IMR-90 (cell line): ENCODE data around the gene ADAM12. TPM values are rescaled to one million over a fixed set of nuclear protein-coding genes. Genes with fewer than 3 reads are reported as not detected.
A peak's percentile ranks its signal among the peaks of the same experiment; 100 is the strongest.

Source experiments
- ATAC-seq: fragments of 200-7000 bp; cut with Tn5 transposase; 2 replicates; pipeline ENCODE4 v1.9.1; 2020; ENCODE audit warnings: low read depth, mild to moderate bottlenecking, moderate library complexity
- BruUV-seq: library from RNA; stranded (reverse); fragments of 400-500 nt; replicated peaks from 2 replicates; lab custom pipeline; 2021; lab: Mats Ljungman, UMichigan
- CTCF ChIA-PET: fragments of 300-600 bp; formaldehyde crosslinking; extraction: SDS; loops from one replicate; lab custom pipeline; 2021; ENCODE audit warnings: antibody characterized with exemption; lab: Yijun Ruan, JAX
- POLR2A ChIA-PET: fragments of 300-600 bp; sonication (Branson Sonifier 250); formaldehyde crosslinking; loops from one replicate; lab custom pipeline; 2022; ENCODE audit warnings: antibody characterized with exemption; ENCODE audit not compliant: unreplicated experiment; lab: Charles Lee
- DNase-seq: peaks from one replicate; pipeline ENCODE4 v3.0.0; 2013
- H2AFZ ChIP-seq: replicated peaks from 2 replicates; pipeline ENCODE3; 2013; ENCODE audit warnings: low read length, mild to moderate bottlenecking; ENCODE audit not compliant: poor library complexity
- H2AK5ac ChIP-seq: 2 replicates; pipeline ENCODE4 v1.6.1; 2013; ENCODE audit warnings: low read depth, low read length, inconsistent platforms
- H2AK9ac ChIP-seq: replicated peaks from 2 replicates; pipeline ENCODE3; 2013; ENCODE audit warnings: mild to moderate bottlenecking, low read depth, low read length, moderate library complexity; ENCODE audit not compliant: poor library complexity
- H2BK120ac ChIP-seq: 2 replicates; pipeline ENCODE4 v1.6.1; 2013; ENCODE audit warnings: low read depth, low read length, inconsistent platforms
- H2BK15ac ChIP-seq: 3 replicates; pipeline ENCODE4 v1.6.1; 2013; ENCODE audit warnings: low read depth, low read length, inconsistent platforms
- H2BK20ac ChIP-seq: 2 replicates; pipeline ENCODE4 v1.6.1; 2013; ENCODE audit warnings: low read depth, mild to moderate bottlenecking, inconsistent platforms, low read length, moderate library complexity
- H2BK5ac ChIP-seq: 2 replicates; pipeline ENCODE4 v1.6.1; 2013; ENCODE audit warnings: mild to moderate bottlenecking, low read depth, low read length, inconsistent platforms; ENCODE audit not compliant: poor library complexity, severe bottlenecking
- H3K14ac ChIP-seq: replicated peaks from 2 replicates; pipeline ENCODE4 v1.6.1; 2013; ENCODE audit warnings: low read depth, low read length, inconsistent platforms
- H3K18ac ChIP-seq: 2 replicates; pipeline ENCODE4 v1.6.1; 2013; ENCODE audit warnings: low read depth, low read length, control low read depth
- H3K23ac ChIP-seq: 2 replicates; pipeline ENCODE4 v1.6.1; 2013; ENCODE audit warnings: low read depth, low read length, inconsistent platforms
- H3K27ac ChIP-seq: 2 replicates; pipeline ENCODE4 v1.5.1; 2013; ENCODE audit warnings: mild to moderate bottlenecking, control low read depth, low read length; ENCODE audit not compliant: insufficient read depth
- H3K27me3 ChIP-seq: 2 replicates; pipeline ENCODE4 v1.6.1; 2013; ENCODE audit warnings: low read length; ENCODE audit not compliant: control insufficient read depth, insufficient read depth
- H3K36me3 ChIP-seq: 2 replicates; pipeline ENCODE4 v1.6.1; 2013; ENCODE audit warnings: low read length, mixed read lengths; ENCODE audit not compliant: control insufficient read depth, insufficient read depth
- H3K4ac ChIP-seq: 2 replicates; pipeline ENCODE4 v1.6.1; 2013; ENCODE audit warnings: low read depth, low read length, inconsistent platforms
- H3K4me1 ChIP-seq: 2 replicates; pipeline ENCODE4 v1.6.1; 2013; ENCODE audit warnings: low read length, mixed read lengths; ENCODE audit not compliant: control insufficient read depth, insufficient read depth
- H3K4me2 ChIP-seq: 2 replicates; pipeline ENCODE4 v1.6.1; 2013; ENCODE audit warnings: low read depth, mild to moderate bottlenecking, control low read depth, low read length, moderate library complexity
- H3K4me3 ChIP-seq: 2 replicates; pipeline ENCODE4 v1.5.1; 2013; ENCODE audit warnings: low read depth, mild to moderate bottlenecking, control low read depth, low read length, moderate library complexity; ENCODE audit not compliant: insufficient read depth
- H3K56ac ChIP-seq: 2 replicates; pipeline ENCODE4 v1.6.1; 2013; ENCODE audit warnings: low read length, inconsistent platforms; ENCODE audit not compliant: insufficient read depth; ENCODE audit errors: extremely low read depth
- H3K79me1 ChIP-seq, 2 experiments: 2 replicates each; pipeline ENCODE4 v1.6.1; 2013; ENCODE audit warnings: low read length in 2 of 2, inconsistent platforms in 1 of 2, low read depth in 1 of 2
- H3K9ac ChIP-seq: 2 replicates; pipeline ENCODE4 v1.6.1; 2013; ENCODE audit warnings: low read depth, low read length, control low read depth
- H3K9me1 ChIP-seq: 2 replicates; pipeline ENCODE4 v1.6.1; 2013; ENCODE audit warnings: low read length, inconsistent platforms; ENCODE audit not compliant: insufficient read depth
- H3K9me3 ChIP-seq: 2 replicates; pipeline ENCODE4 v1.6.1; 2013; ENCODE audit warnings: low read length; ENCODE audit not compliant: control insufficient read depth, insufficient read depth
- H4K20me1 ChIP-seq: 2 replicates; pipeline ENCODE4 v1.6.1; 2013; ENCODE audit warnings: low read length, inconsistent platforms; ENCODE audit not compliant: insufficient read depth
- H4K5ac ChIP-seq: 2 replicates; pipeline ENCODE4 v1.6.1; 2013; ENCODE audit warnings: mild to moderate bottlenecking, low read depth, low read length, control low read depth
- H4K8ac ChIP-seq, 2 experiments: 2 replicates each; pipeline ENCODE4 v1.6.1; 2013; ENCODE audit warnings: low read depth in 2 of 2, low read length in 2 of 2, control low read depth in 1 of 2, inconsistent platforms in 1 of 2
- H4K91ac ChIP-seq: 2 replicates; pipeline ENCODE4 v1.6.1; 2013; ENCODE audit warnings: low read depth, low read length, inconsistent platforms; ENCODE audit not compliant: insufficient read depth
- BHLHE40 ChIP-seq: fragments of 150-350 bp; IDR thresholded peaks from 2 replicates; pipeline ENCODE4 v1.6.1; 2016; ENCODE audit warnings: mild to moderate bottlenecking, low read depth, low read length
- CEBPB ChIP-seq: IDR thresholded peaks from 2 replicates; pipeline ENCODE4 v1.6.1; 2012; ENCODE audit warnings: low read depth, low read length, improper control_type of control experiment
- CHD1 ChIP-seq: IDR thresholded peaks from 2 replicates; pipeline ENCODE4 v1.6.1; 2012; ENCODE audit warnings: low read depth, low read length, improper control_type of control experiment
- CTCF ChIP-seq: conservative IDR thresholded peaks from 2 replicates; pipeline ENCODE4 v1.5.1; 2012; ENCODE audit warnings: mild to moderate bottlenecking, low read depth, low read length, improper control_type of control experiment
- ELK1 ChIP-seq: fragments of 150-350 bp; IDR thresholded peaks from 2 replicates; pipeline ENCODE4 v1.6.1; 2016; ENCODE audit warnings: low read depth, mild to moderate bottlenecking, low read length, moderate library complexity, borderline replicate concordance
- FOS ChIP-seq: fragments of 150-350 bp; IDR thresholded peaks from 2 replicates; pipeline ENCODE4 v1.6.1; 2016; ENCODE audit warnings: low read depth, low read length
- MXI1 ChIP-seq: IDR thresholded peaks from 2 replicates; pipeline ENCODE4 v1.6.1; 2012; ENCODE audit warnings: low read depth, mild to moderate bottlenecking, low read length, moderate library complexity, borderline replicate concordance
- NFE2L2 ChIP-seq: fragments of 150-350 bp; IDR thresholded peaks from 2 replicates; pipeline ENCODE4 v1.6.1; 2016; ENCODE audit warnings: low read depth, mild to moderate bottlenecking, low read length
- POLR2A ChIP-seq: IDR thresholded peaks from 2 replicates; pipeline ENCODE4 v1.6.1; 2012; ENCODE audit warnings: mild to moderate bottlenecking, low read depth, low read length
- RCOR1 ChIP-seq: IDR thresholded peaks from 2 replicates; pipeline ENCODE4 v1.6.1; 2012; ENCODE audit warnings: mild to moderate bottlenecking, low read length, improper control_type of control experiment; ENCODE audit not compliant: insufficient replicate concordance
- RFX5 ChIP-seq: IDR thresholded peaks from 2 replicates; pipeline ENCODE4 v1.8.0; 2012; ENCODE audit warnings: low read depth, mild to moderate bottlenecking, low read length, moderate library complexity
- SMC3 ChIP-seq: fragments of 150-350 bp; IDR thresholded peaks from 2 replicates; pipeline ENCODE4 v1.6.1; 2016; ENCODE audit warnings: low read depth, mild to moderate bottlenecking, antibody characterized with exemption, low read length, moderate library complexity
- USF2 ChIP-seq: fragments of 150-350 bp; IDR thresholded peaks from 2 replicates; pipeline ENCODE4 v1.6.1; 2017; ENCODE audit warnings: mild to moderate bottlenecking, antibody characterized with exemption, low read length, low read depth
- WGBS, 2 experiments: methylation state at CpG; one replicate each; pipeline versions ENCODE4 v1.1.5 to v1.1.7; 2013; ENCODE audit warnings: missing lambda C conversion rate in 2 of 2; ENCODE audit not compliant: insufficient read length in 1 of 2; ENCODE audit errors: extremely low coverage in 2 of 2; 5-methylcytosine and 5-hydroxymethylcytosine counted together
- dilution Hi-C: fragments of 300-500 bp; cut with HindIII; formaldehyde crosslinking; loops from one replicate; pipeline ENCODE4 v1.14.3; 2018; ENCODE audit warnings: low sequenced_read_pairs; ENCODE audit not compliant: unreplicated experiment
- in situ Hi-C: fragments of 300-500 bp; cut with MboI; formaldehyde crosslinking; loops from 3 replicates; pipeline ENCODE4 v1.14.3; 2019; ENCODE audit warnings: low sequenced_read_pairs, inconsistent platforms, mixed read lengths
- intact Hi-C: fragments of 100-400 bp; cut with micrococcal nuclease; formaldehyde crosslinking; loops from 2 replicates; pipeline ENCODE4 v1.10.0; 2022
- polyA plus RNA-seq, 3 experiments: library from polyadenylated mRNA; depleted of rRNA; stranded (reverse); fragments of >200 nt; gene quantifications; 2 replicates each; pipeline ENCODE4 v1.2.3, GENCODE V29; 2012; ENCODE audit warnings: low replicate concordance in 1 of 3
- total RNA-seq: library from RNA; depleted of rRNA; stranded (reverse); fragments of >200 nt; gene quantifications from 2 replicates; pipeline ENCODE4 v1.2.3, GENCODE V29; 2012

ADAM12 gene
- total and polyA plus RNA-seq, 2 of the 4 experiments (the other 2 are of a cell fraction): 9.6 to 10.2 TPM

GRCh38 chr10:126171555-126171954, 216.7 kb downstream of the ADAM12 start:
- dilution Hi-C loops: no loop called here
- Histone ChIP-seq H3K4ac (no peak overlapping the region), H4K91ac (no peak overlapping the region), H3K79me1 (no peaks in the 10 kb centered on the region), H3K56ac (no peak overlapping the region), H2AK9ac (no peak overlapping the region), H3K4me1 (peaks cover 3% of the 10 kb centered on the region; the same call in 1 of the 2 replicates), H3K27ac (no peak overlapping the region), H2BK5ac (no peak overlapping the region), H3K4me2 (no peak overlapping the region), H3K14ac (no peak overlapping the region), H3K9ac (no peak overlapping the region), H2AK5ac (no peak overlapping the region), H3K23ac (no peak overlapping the region), H2BK20ac (no peak overlapping the region), H2BK15ac (no peak overlapping the region), H3K18ac (no peak overlapping the region), H3K27me3 (no peaks in the 10 kb centered on the region), H3K9me1 (no peaks in the 10 kb centered on the region), H2AFZ (no peak overlapping the region), H4K8ac (no peak overlapping the region), H3K9me3 (no peaks in the 10 kb centered on the region), H3K36me3 (no peaks in the 10 kb centered on the region), H2BK120ac (no peak overlapping the region), H4K20me1 (no peaks in the 10 kb centered on the region), H4K5ac (no peak overlapping the region), H3K4me3 (no peak overlapping the region)
- in situ Hi-C loops: no loop called here
- POLR2A ChIA-PET: no interaction called here
- TF ChIP-seq NFE2L2: no peak
- no peak for TF ChIP-seq MXI1
- no peak for TF ChIP-seq FOS
- no peak for TF ChIP-seq RCOR1
- no peak for TF ChIP-seq POLR2A
- no peak for TF ChIP-seq USF2
- TF ChIP-seq CTCF: no peak
- TF ChIP-seq SMC3: no peak
- TF ChIP-seq CEBPB: no peak
- TF ChIP-seq CHD1: no peak
- no peak for TF ChIP-seq RFX5
- TF ChIP-seq BHLHE40: no peak
- no peak for TF ChIP-seq ELK1
- ATAC-seq: peak; percentile 32
- no TSS peak for BruUV-seq
- WGBS, 2 experiments: no CpG with 5 or more reads among the region's 5 CpGs
- CTCF ChIA-PET: no interaction called here
- intact Hi-C loops: no loop called here
- peak; percentile 79 for DNase-seq
